ENCODE results near the gene IGSF5. TPM values are rescaled to one million over a fixed set of nuclear protein-coding genes. Genes with fewer than 3 reads are reported as not detected.

Gene IGSF5
- total and polyA plus RNA-seq, 2 donors (not counting 1 experiment from before 2014, with no cell fraction given) = not detected

DNA sequence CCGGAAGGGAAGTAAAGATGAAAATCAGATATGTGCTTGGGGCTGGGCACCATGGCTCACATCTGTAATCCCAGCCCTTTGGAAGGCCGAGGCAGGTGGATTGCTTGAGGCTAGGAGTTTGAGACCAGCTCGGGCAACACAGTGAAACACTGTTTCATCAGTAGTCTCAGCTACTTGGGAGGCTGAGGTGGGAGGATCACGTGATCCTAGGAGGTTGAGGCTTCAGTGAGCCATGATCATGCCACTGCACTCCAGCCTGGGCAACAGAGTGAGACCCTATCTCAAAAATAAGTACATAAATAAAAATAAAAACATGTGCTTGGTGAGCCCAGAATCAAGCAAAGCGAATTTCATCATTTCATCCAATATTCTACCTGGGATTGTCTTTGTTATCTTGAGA, 98.9 kb downstream of the IGSF5 start:
- Histone ChIP-seq H3K27ac (ENCODE audit: low read length in 2 of 2) (no peak overlapping the region), H3K9me3 (ENCODE audit: control extremely low read depth in 1 of 3, control insufficient read depth in 2 of 3, insufficient read depth in 1 of 3, low read length in 2 of 3) (peaks cover 0 to 14% (median 0%) of the 10 kb centered on the region in 3 donors), H3K79me2 (ENCODE audit: control insufficient read depth, insufficient read depth, low read length) (no peaks in the 10 kb centered on the region), H3K4me1 (ENCODE audit: control insufficient read depth in 2 of 2, insufficient read depth in 2 of 2, low read length in 2 of 2) (no peaks in the 10 kb centered on the region), H2AFZ (ENCODE audit: insufficient read depth, low read depth, low read length, poor library complexity, severe bottlenecking) (no peak overlapping the region), H4K20me1 (ENCODE audit: control insufficient read depth, insufficient read depth, low read length, poor library complexity, severe bottlenecking) (no peaks in the 10 kb centered on the region), H3K4me3 (ENCODE audit: control extremely low read depth in 1 of 5, extremely low read depth in 1 of 5, insufficient read depth in 1 of 5, low read depth in 2 of 5, low read length in 4 of 5) (no peak overlapping the region), H3K4me2 (replicated peaks; ENCODE audit: low read depth, low read length, poor library complexity, severe bottlenecking) (no peak overlapping the region), H3K27me3 (replicated peaks in 1 of 4; ENCODE audit: control extremely low read depth in 1 of 4, control insufficient read depth in 3 of 4, insufficient read depth in 4 of 4, low read length in 3 of 4) (no peaks in the 10 kb centered on the region), H3K9ac (ENCODE audit: low read length) (no peak overlapping the region), H3K36me3 (replicated peaks in 1 of 2; ENCODE audit: control extremely low read depth in 1 of 2, control insufficient read depth in 1 of 2, extremely low read depth in 1 of 2, insufficient read depth in 2 of 2, low read length in 1 of 2) (no peaks in the 10 kb centered on the region)
- intact Hi-C loops (cut with micrococcal nuclease) = no loop called here
- no peak overlapping the region for H3K27ac Mint-ChIP-seq
- no peak for ATAC-seq (ENCODE audit: low read depth)
- no peaks in the 10 kb centered on the region for H3K9me3 Mint-ChIP-seq (ENCODE audit: insufficient read depth)
- no peak overlapping the region for H3K4me3 Mint-ChIP-seq
- H3K27me3 Mint-ChIP-seq = no peaks in the 10 kb centered on the region
- 80% methylated on average over 3 of the region's 5 CpGs for WGBS (ENCODE audit: insufficient coverage)
- no peaks in the 10 kb centered on the region for H3K4me1 Mint-ChIP-seq
- no peak for TF ChIP-seq EZH2 (IDR thresholded peaks at IDR 0.05; ENCODE audit: borderline replicate concordance, insufficient read depth, low read depth, low read length, poor library complexity, severe bottlenecking)
- TF ChIP-seq, protein P1, sequence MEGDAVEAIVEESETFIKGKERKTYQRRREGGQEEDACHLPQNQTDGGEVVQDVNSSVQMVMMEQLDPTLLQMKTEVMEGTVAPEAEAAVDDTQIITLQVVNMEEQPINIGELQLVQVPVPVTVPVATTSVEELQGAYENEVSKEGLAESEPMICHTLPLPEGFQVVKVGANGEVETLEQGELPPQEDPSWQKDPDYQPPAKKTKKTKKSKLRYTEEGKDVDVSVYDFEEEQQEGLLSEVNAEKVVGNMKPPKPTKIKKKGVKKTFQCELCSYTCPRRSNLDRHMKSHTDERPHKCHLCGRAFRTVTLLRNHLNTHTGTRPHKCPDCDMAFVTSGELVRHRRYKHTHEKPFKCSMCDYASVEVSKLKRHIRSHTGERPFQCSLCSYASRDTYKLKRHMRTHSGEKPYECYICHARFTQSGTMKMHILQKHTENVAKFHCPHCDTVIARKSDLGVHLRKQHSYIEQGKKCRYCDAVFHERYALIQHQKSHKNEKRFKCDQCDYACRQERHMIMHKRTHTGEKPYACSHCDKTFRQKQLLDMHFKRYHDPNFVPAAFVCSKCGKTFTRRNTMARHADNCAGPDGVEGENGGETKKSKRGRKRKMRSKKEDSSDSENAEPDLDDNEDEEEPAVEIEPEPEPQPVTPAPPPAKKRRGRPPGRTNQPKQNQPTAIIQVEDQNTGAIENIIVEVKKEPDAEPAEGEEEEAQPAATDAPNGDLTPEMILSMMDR (IDR thresholded peaks at IDR 0.05) = no peak
- no peak for DNase-seq
- ChIA-PET POLR2A (no interaction called here), CTCF (no interaction called here)

DNA sequence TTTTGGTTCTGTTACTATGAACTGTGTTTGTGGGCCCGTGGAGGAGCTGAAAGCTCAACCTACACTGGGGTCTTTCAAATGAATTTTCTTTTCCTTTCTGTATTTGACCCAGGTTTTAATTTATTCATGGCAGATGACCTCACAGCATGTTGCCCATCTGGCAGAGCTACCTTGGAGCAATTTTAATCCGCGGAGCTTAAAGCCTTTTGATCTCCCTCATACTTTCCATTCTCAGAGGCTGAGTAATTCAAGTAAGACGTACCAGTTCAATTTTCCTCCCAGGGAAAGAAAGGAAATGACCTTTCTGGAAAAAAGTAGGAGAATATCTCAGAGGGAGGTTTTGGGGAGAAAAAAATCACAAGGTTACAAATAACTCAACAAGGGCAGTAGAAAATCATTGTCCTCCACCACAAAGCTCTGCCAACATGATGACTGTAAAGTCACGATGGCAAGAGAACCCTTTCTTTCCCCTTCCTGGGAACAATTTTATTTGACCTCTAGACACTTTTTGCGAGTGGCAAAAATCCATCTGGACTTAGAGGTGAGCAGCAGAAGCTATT, 100.7 kb downstream of the IGSF5 start:
- H3K9me3 Mint-ChIP-seq (ENCODE audit: insufficient read depth) = no peaks in the 10 kb centered on the region
- Histone ChIP-seq H3K4me3 (ENCODE audit: control extremely low read depth in 1 of 5, extremely low read depth in 1 of 5, insufficient read depth in 1 of 5, low read depth in 2 of 5, low read length in 4 of 5) (no peak overlapping the region), H3K79me2 (ENCODE audit: control insufficient read depth, insufficient read depth, low read length) (no peaks in the 10 kb centered on the region), H3K9ac (ENCODE audit: low read length) (no peak overlapping the region), H3K4me1 (ENCODE audit: control insufficient read depth in 2 of 2, insufficient read depth in 2 of 2, low read length in 2 of 2) (no peaks in the 10 kb centered on the region), H3K9me3 (ENCODE audit: control extremely low read depth in 1 of 3, control insufficient read depth in 2 of 3, insufficient read depth in 1 of 3, low read length in 2 of 3) (peaks cover 0 to 15% (median 0%) of the 10 kb centered on the region in 3 donors), H3K27ac (ENCODE audit: low read length in 2 of 2) (no peak overlapping the region), H4K20me1 (ENCODE audit: control insufficient read depth, insufficient read depth, low read length, poor library complexity, severe bottlenecking) (no peaks in the 10 kb centered on the region), H2AFZ (ENCODE audit: insufficient read depth, low read depth, low read length, poor library complexity, severe bottlenecking) (no peak overlapping the region), H3K4me2 (replicated peaks; ENCODE audit: low read depth, low read length, poor library complexity, severe bottlenecking) (no peak overlapping the region), H3K36me3 (replicated peaks in 1 of 2; ENCODE audit: control extremely low read depth in 1 of 2, control insufficient read depth in 1 of 2, extremely low read depth in 1 of 2, insufficient read depth in 2 of 2, low read length in 1 of 2) (no peaks in the 10 kb centered on the region), H3K27me3 (replicated peaks in 1 of 4; ENCODE audit: control extremely low read depth in 1 of 4, control insufficient read depth in 3 of 4, insufficient read depth in 4 of 4, low read length in 3 of 4) (no peaks in the 10 kb centered on the region)
- CTCF ChIA-PET = no interaction called here
- H3K4me1 Mint-ChIP-seq = no peaks in the 10 kb centered on the region
- ATAC-seq (ENCODE audit: low read depth) (no peak), DNase-seq (no peak)
- POLR2A ChIA-PET = no interaction called here
- WGBS (ENCODE audit: insufficient coverage) = 80% methylated on average over 2 of the region's 6 CpGs
- no peak overlapping the region for H3K27ac Mint-ChIP-seq
- no peaks in the 10 kb centered on the region for H3K27me3 Mint-ChIP-seq
- no peak overlapping the region for H3K4me3 Mint-ChIP-seq
- intact Hi-C loops (cut with micrococcal nuclease) = no loop called here
- TF ChIP-seq EZH2 (IDR thresholded peaks at IDR 0.05; ENCODE audit: borderline replicate concordance, insufficient read depth, low read depth, low read length, poor library complexity, severe bottlenecking) = no peak
- TF ChIP-seq, protein P1 (IDR thresholded peaks at IDR 0.05) = no peak
